Kidney epithelial cell (primary cell): Measurements from ENCODE around the gene RITA1. TPM values are rescaled to one million over a fixed set of nuclear protein-coding genes. Genes with fewer than 3 reads are reported as not detected.

Experiments
- DNase-seq: peaks from one replicate; pipeline ENCODE4 v3.0.0-alpha.2; 2010; ENCODE audit warnings: low read depth
- H3K27me3 ChIP-seq: 2 replicates; pipeline ENCODE4 v1.6.0; 2011; ENCODE audit warnings: low read length; ENCODE audit not compliant: control insufficient read depth, insufficient read depth
- H3K36me3 ChIP-seq: 2 replicates; pipeline ENCODE4 v1.5.1; 2011; ENCODE audit warnings: low read length; ENCODE audit not compliant: control insufficient read depth, insufficient read depth
- H3K4me3 ChIP-seq: 2 replicates; pipeline ENCODE4 v1.5.1; 2011; ENCODE audit warnings: low read depth, mild to moderate bottlenecking, control low read depth, low read length
- CTCF ChIP-seq: IDR thresholded peaks from 2 replicates; pipeline ENCODE4 v1.5.1; 2011; ENCODE audit warnings: mild to moderate bottlenecking, moderate library complexity, low read length, control low read depth, inconsistent platforms; ENCODE audit not compliant: insufficient read depth, poor library complexity, severe bottlenecking
- total RNA-seq: library from RNA; depleted of rRNA; stranded (reverse); fragments of >200 nt; gene quantifications from 2 replicates; pipeline ENCODE4 v1.2.3, GENCODE V29; 2015

The RITA1 gene
- total RNA-seq, 1 donor from 2014 or later, result 33.6 TPM

GRCh38 chr12:113145720-113146551 lies 39.6 kb upstream of the RITA1 start:
- no peak for DNase-seq
- peaks cover 5% of the 10 kb centered on the region for H3K27me3 ChIP-seq
- no peak for TF ChIP-seq CTCF
- H3K4me3 ChIP-seq, result no peak overlapping the region
- no peaks in the 10 kb centered on the region for H3K36me3 ChIP-seq

DNA sequence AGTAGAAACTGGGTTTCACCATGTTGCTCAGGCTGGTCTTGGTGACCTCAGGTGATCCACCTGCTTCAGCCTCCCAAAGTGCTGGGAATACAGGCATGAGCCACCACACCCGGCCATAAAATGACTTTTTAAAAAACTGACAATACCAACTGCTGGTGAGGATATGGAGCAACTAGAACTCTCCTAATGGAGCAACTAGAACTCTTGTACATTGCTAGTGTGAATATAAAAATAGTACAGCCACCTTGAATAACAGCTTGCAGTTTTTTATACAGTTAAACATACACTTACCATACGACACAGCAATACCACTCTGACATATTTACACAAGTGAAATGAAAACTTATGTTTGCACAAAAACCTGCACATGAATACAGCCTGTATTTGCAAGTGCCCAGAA lies 38.5 kb upstream of the RITA1 start:
- TF ChIP-seq CTCF, result no peak
- no peak overlapping the region for H3K4me3 ChIP-seq
- DNase-seq, result no peak
- no peaks in the 10 kb centered on the region for H3K36me3 ChIP-seq
- peaks cover 6% of the 10 kb centered on the region for H3K27me3 ChIP-seq

- peak; percentile 88 for DNase-seq
- Histone ChIP-seq H3K27me3 (peaks cover 24% of the 10 kb centered on the region), H3K36me3 (no peaks in the 10 kb centered on the region), H3K4me3 (no peak within 1 kb of the TSS)
- no peak for TF ChIP-seq CTCF
Measured at GRCh38 chr12:113149361-113150150, 36.0 kb upstream of the RITA1 start, which contains the start of gene CFAP73. Gene CFAP73, plus strand, starts transcription at chr12:113149724. Its CDS starts 134 bp downstream, at chr12:113149858.

GRCh38 chr12:113151655-113152054 lies 33.9 kb upstream of the RITA1 start:
- no peak for DNase-seq
- Histone ChIP-seq H3K4me3 (no peak overlapping the region), H3K36me3 (no peaks in the 10 kb centered on the region), H3K27me3 (peaks cover 34% of the 10 kb centered on the region)
- TF ChIP-seq CTCF, result no peak

DNA sequence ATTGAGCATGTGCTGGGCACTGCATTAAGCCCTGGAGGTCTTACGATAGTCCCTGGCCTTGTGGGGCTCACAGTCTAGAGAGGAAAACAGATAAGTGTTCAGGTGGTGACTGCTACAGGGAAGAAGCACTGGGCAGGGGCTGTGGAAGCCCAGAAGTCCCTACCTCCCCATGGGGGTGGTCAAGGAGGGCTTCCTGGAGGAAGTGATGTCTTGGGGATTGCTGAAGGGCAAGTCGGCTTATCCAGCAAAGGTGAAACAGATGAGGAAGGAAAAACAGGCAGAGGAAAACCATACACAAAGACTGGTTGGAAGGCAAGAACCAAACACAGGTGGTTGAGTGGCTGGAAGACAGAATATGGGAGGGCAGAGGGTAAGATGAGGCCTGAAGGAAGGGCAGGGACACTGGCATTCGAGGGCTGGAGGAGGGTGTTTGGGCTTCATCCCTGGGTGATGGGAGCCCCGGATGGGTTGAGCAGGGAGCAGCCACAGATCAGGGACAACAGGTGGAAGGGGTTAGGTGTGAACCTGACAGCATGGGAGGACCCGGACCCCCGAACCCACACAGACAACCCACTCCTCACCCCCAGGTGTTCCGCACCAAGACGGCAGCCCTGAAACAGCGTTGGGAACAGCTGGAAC lies 33.2 kb upstream of the RITA1 start:
- no peak for TF ChIP-seq CTCF
- Histone ChIP-seq H3K27me3 (peaks cover 34% of the 10 kb centered on the region), H3K36me3 (no peaks in the 10 kb centered on the region), H3K4me3 (no peak overlapping the region)
- DNase-seq, result no peak
